Measurements from ENCODE around the gene WNK2.

The WNK2 gene

GRCh38 chr9:93267681-93268505 lies 84.0 kb downstream of the WNK2 start:
- DNase-seq: peak; percentile 29
- H3K36me3 Mint-ChIP-seq (ENCODE audit: low read depth): no peaks in the 10 kb centered on the region
- no peak overlapping the region for H3K4me3 Mint-ChIP-seq
- H3K27me3 Mint-ChIP-seq: peaks cover 22% of the 10 kb centered on the region
- H3K27ac Mint-ChIP-seq: no peak overlapping the region
- H3K9me3 Mint-ChIP-seq: peaks cover 8% of the 10 kb centered on the region
- peaks cover 11% of the 10 kb centered on the region for H3K4me1 Mint-ChIP-seq (ENCODE audit: low read depth)

GRCh38 chr9:93268551-93269314 lies 84.8 kb downstream of the WNK2 start:
- peak overlapping the region; percentile 14 for H3K27ac Mint-ChIP-seq
- H3K27me3 Mint-ChIP-seq: peaks cover 22% of the 10 kb centered on the region
- H3K4me1 Mint-ChIP-seq (ENCODE audit: low read depth): peaks cover 11% of the 10 kb centered on the region
- H3K4me3 Mint-ChIP-seq: no peak overlapping the region
- peaks cover 8% of the 10 kb centered on the region for H3K9me3 Mint-ChIP-seq
- H3K36me3 Mint-ChIP-seq (ENCODE audit: low read depth): no peaks in the 10 kb centered on the region
- DNase-seq: peak; percentile 38

- H3K36me3 Mint-ChIP-seq (ENCODE audit: low read depth): no peaks in the 10 kb centered on the region
- DNase-seq: peak; percentile 16
- no peak overlapping the region for H3K27ac Mint-ChIP-seq
- no peak overlapping the region for H3K4me3 Mint-ChIP-seq
- peaks cover 22% of the 10 kb centered on the region for H3K27me3 Mint-ChIP-seq
- peaks cover 8% of the 10 kb centered on the region for H3K9me3 Mint-ChIP-seq
- H3K4me1 Mint-ChIP-seq (ENCODE audit: low read depth): peaks cover 11% of the 10 kb centered on the region
These were observed 87.0 kb downstream of the WNK2 start for GRCh38 chr9:93270976-93271375.

GRCh38 chr9:93276973-93277372 lies 93.0 kb downstream of the WNK2 start:
- peaks cover 8% of the 10 kb centered on the region for H3K27me3 Mint-ChIP-seq

GRCh38 chr9:93278144-93278543 lies 94.2 kb downstream of the WNK2 start:
- H3K36me3 Mint-ChIP-seq (ENCODE audit: low read depth): no peaks in the 10 kb centered on the region
- H3K4me3 Mint-ChIP-seq: no peak overlapping the region
- H3K9me3 Mint-ChIP-seq: no peaks in the 10 kb centered on the region
- no peak overlapping the region for H3K27ac Mint-ChIP-seq
- DNase-seq: no peak
- peaks cover 8% of the 10 kb centered on the region for H3K27me3 Mint-ChIP-seq
- no peaks in the 10 kb centered on the region for H3K4me1 Mint-ChIP-seq (ENCODE audit: low read depth)

More at GRCh38 chr9:93276973-93277372, 93.0 kb downstream of the WNK2 start:
- no peak for DNase-seq
- Mint-ChIP-seq H3K4me1 (ENCODE audit: low read depth) (no peaks in the 10 kb centered on the region), H3K9me3 (no peaks in the 10 kb centered on the region), H3K36me3 (ENCODE audit: low read depth) (no peaks in the 10 kb centered on the region), H3K27ac (no peak overlapping the region), H3K4me3 (no peak overlapping the region)

GRCh38 chr9:93280661-93281259 lies 96.8 kb downstream of the WNK2 start:
- Mint-ChIP-seq H3K27ac (no peak overlapping the region), H3K4me3 (no peak overlapping the region), H3K9me3 (no peaks in the 10 kb centered on the region), H3K36me3 (ENCODE audit: low read depth) (no peaks in the 10 kb centered on the region), H3K4me1 (ENCODE audit: low read depth) (no peaks in the 10 kb centered on the region), H3K27me3 (peaks cover 13% of the 10 kb centered on the region)
- DNase-seq: no peak

- Mint-ChIP-seq H3K4me3 (no peak overlapping the region), H3K27me3 (peaks cover 7% of the 10 kb centered on the region), H3K36me3 (ENCODE audit: low read depth) (no peaks in the 10 kb centered on the region), H3K27ac (no peak overlapping the region), H3K4me1 (ENCODE audit: low read depth) (peaks cover 2% of the 10 kb centered on the region), H3K9me3 (no peaks in the 10 kb centered on the region)
- DNase-seq: no peak
These were observed 102.6 kb downstream of the WNK2 start for GRCh38 chr9:93286252-93287188.

GRCh38 chr9:93287189-93287552 lies 103.2 kb downstream of the WNK2 start:
- Mint-ChIP-seq H3K27me3 (peaks cover 7% of the 10 kb centered on the region), H3K27ac (no peak overlapping the region), H3K4me1 (ENCODE audit: low read depth) (peaks cover 2% of the 10 kb centered on the region)

GRCh38 chr9:93287593-93287992 lies 103.7 kb downstream of the WNK2 start:
- peaks cover 2% of the 10 kb centered on the region for H3K4me1 Mint-ChIP-seq (ENCODE audit: low read depth)
- H3K27me3 Mint-ChIP-seq: peaks cover 7% of the 10 kb centered on the region
- H3K36me3 Mint-ChIP-seq (ENCODE audit: low read depth): no peaks in the 10 kb centered on the region
- no peak for DNase-seq
- H3K27ac Mint-ChIP-seq: no peak overlapping the region
- no peak overlapping the region for H3K4me3 Mint-ChIP-seq
- H3K9me3 Mint-ChIP-seq: no peaks in the 10 kb centered on the region

More at GRCh38 chr9:93287189-93287552, 103.2 kb downstream of the WNK2 start:
- no peaks in the 10 kb centered on the region for H3K36me3 Mint-ChIP-seq (ENCODE audit: low read depth)
- no peak overlapping the region for H3K4me3 Mint-ChIP-seq
- no peak for DNase-seq
- no peaks in the 10 kb centered on the region for H3K9me3 Mint-ChIP-seq

- H3K27ac Mint-ChIP-seq: no peak overlapping the region
- no peaks in the 10 kb centered on the region for H3K9me3 Mint-ChIP-seq
- peaks cover 7% of the 10 kb centered on the region for H3K27me3 Mint-ChIP-seq
- H3K36me3 Mint-ChIP-seq (ENCODE audit: low read depth): no peaks in the 10 kb centered on the region
- H3K4me1 Mint-ChIP-seq (ENCODE audit: low read depth): peaks cover 2% of the 10 kb centered on the region
- no peak for DNase-seq
- no peak overlapping the region for H3K4me3 Mint-ChIP-seq
These were observed 104.4 kb downstream of the WNK2 start for GRCh38 chr9:93288341-93288740.

GRCh38 chr9:93288891-93289883 lies 105.2 kb downstream of the WNK2 start:
- peak; percentile 24 for DNase-seq
- peaks cover 3% of the 10 kb centered on the region for H3K27me3 Mint-ChIP-seq
- H3K36me3 Mint-ChIP-seq (ENCODE audit: low read depth): no peaks in the 10 kb centered on the region
- peaks cover 2% of the 10 kb centered on the region for H3K4me1 Mint-ChIP-seq (ENCODE audit: low read depth)
- H3K27ac Mint-ChIP-seq: no peak overlapping the region
- no peak overlapping the region for H3K4me3 Mint-ChIP-seq
- no peaks in the 10 kb centered on the region for H3K9me3 Mint-ChIP-seq

- DNase-seq: no peak
- peaks cover 2% of the 10 kb centered on the region for H3K4me1 Mint-ChIP-seq (ENCODE audit: low read depth)
These were observed 106.8 kb downstream of the WNK2 start for GRCh38 chr9:93290495-93291434.

More at GRCh38 chr9:93290495-93291434, 106.8 kb downstream of the WNK2 start:
- Mint-ChIP-seq H3K27ac (no peak overlapping the region), H3K27me3 (peaks cover 3% of the 10 kb centered on the region), H3K4me3 (no peak overlapping the region), H3K36me3 (ENCODE audit: low read depth) (no peaks in the 10 kb centered on the region), H3K9me3 (no peaks in the 10 kb centered on the region)

Measured in activated T-cell treated with anti-CD3 and anti-CD28 coated beads, Interleukin-2, amount 50 U/mL, for 24 hours (primary cell).